ENCODE data around the gene TYK2.

DNA sequence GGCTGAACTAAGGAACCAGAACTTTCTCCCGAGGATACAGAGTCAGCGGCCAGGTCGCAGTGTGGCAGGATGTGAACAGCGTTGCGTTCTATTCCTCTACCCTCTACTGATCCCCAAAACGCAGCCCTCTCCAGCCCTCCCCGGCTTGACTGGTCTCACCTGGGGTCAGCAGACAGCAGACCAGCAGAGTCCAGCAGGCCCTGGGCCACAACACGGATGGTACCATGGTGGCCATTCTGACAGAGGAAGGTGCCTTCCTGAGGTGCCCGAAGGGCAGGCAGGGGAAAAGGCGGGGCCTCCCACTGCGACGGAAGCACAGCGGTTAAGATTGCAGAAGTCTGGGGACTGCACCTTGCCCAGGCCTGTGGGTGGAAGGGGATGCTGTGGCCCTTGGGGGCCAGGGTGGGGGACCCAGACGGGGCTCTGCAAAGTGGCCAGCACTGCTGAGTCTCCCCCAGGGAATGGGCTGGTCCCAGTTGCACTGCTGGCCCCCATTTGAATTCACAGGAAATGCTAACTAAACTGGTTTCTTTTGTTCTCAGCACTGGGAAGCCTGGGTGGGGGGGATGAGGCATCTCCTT, 40.9 kb downstream of the TYK2 start, which contains the start of gene ICAM3:
- no peak for TF ChIP-seq EZH2 (IDR thresholded peaks at IDR 0.05; ENCODE audit: borderline replicate concordance, low read depth, low read length, poor library complexity, severe bottlenecking)
- TF ChIP-seq, protein P1, sequence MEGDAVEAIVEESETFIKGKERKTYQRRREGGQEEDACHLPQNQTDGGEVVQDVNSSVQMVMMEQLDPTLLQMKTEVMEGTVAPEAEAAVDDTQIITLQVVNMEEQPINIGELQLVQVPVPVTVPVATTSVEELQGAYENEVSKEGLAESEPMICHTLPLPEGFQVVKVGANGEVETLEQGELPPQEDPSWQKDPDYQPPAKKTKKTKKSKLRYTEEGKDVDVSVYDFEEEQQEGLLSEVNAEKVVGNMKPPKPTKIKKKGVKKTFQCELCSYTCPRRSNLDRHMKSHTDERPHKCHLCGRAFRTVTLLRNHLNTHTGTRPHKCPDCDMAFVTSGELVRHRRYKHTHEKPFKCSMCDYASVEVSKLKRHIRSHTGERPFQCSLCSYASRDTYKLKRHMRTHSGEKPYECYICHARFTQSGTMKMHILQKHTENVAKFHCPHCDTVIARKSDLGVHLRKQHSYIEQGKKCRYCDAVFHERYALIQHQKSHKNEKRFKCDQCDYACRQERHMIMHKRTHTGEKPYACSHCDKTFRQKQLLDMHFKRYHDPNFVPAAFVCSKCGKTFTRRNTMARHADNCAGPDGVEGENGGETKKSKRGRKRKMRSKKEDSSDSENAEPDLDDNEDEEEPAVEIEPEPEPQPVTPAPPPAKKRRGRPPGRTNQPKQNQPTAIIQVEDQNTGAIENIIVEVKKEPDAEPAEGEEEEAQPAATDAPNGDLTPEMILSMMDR (conservative IDR thresholded peaks at IDR 0.05; ENCODE audit: low read depth, low read length), result no peak
